AG08396 (cell line): ENCODE results near the gene MSL3B.

Source experiments
- DNase-seq: peaks from one replicate; pipeline ENCODE4 v3.0.0; 2012; ENCODE audit warnings: low spot score, mixed read lengths

The MSL3B gene

GRCh38 chr2:233816771-233817170 is 51.4 kb downstream of the MSL3B start:
- no peak for DNase-seq

- DNase-seq, result no peak
These were observed 51.9 kb downstream of the MSL3B start for GRCh38 chr2:233816334-233816733.

- DNase-seq, result no peak
These were observed 52.3 kb downstream of the MSL3B start for GRCh38 chr2:233815861-233816260.
